Measurements from ENCODE around the gene DOCK1.

Gene DOCK1

GRCh38 chr10:126872135-126872534 lies 33.1 kb upstream of the DOCK1 start:
- no peak for TF ChIP-seq CTCF (conservative IDR thresholded peaks at IDR 0.05; ENCODE audit: low read depth, low read length)
- Histone ChIP-seq H2AFZ (ENCODE audit: low read depth) (no peak overlapping the region), H3K4me3 (IDR thresholded peaks at IDR 0.05; ENCODE audit: insufficient read depth, low read depth, low read length) (no peak overlapping the region), H3K27me3 (ENCODE audit: insufficient read depth, low read depth) (no peaks in the 10 kb centered on the region), H4K20me1 (ENCODE audit: insufficient read depth) (no peaks in the 10 kb centered on the region), H3K36me3 (ENCODE audit: insufficient read depth) (no peaks in the 10 kb centered on the region), H3K27ac (no peak overlapping the region), H3K4me1 (ENCODE audit: low read depth, poor library complexity, severe bottlenecking) (no peaks in the 10 kb centered on the region), H3K79me2 (ENCODE audit: insufficient read depth, low read depth) (no peaks in the 10 kb centered on the region), H3K4me2 (no peak overlapping the region), H3K9ac (no peak overlapping the region)

- no peak overlapping the region for H3K9ac ChIP-seq
- TF ChIP-seq CTCF (conservative IDR thresholded peaks at IDR 0.05; ENCODE audit: low read depth, low read length): no peak
- no peak overlapping the region for H2AFZ ChIP-seq (ENCODE audit: low read depth)
- H3K4me1 ChIP-seq (ENCODE audit: low read depth, poor library complexity, severe bottlenecking): no peaks in the 10 kb centered on the region
- H3K4me2 ChIP-seq: no peak overlapping the region
- no peak overlapping the region for H3K27ac ChIP-seq
- no peaks in the 10 kb centered on the region for H3K36me3 ChIP-seq (ENCODE audit: insufficient read depth)
- H3K27me3 ChIP-seq (ENCODE audit: insufficient read depth, low read depth): no peaks in the 10 kb centered on the region
- H4K20me1 ChIP-seq (ENCODE audit: insufficient read depth): no peaks in the 10 kb centered on the region
- H3K4me3 ChIP-seq (IDR thresholded peaks at IDR 0.05; ENCODE audit: insufficient read depth, low read depth, low read length): no peak overlapping the region
- H3K79me2 ChIP-seq (ENCODE audit: insufficient read depth, low read depth): no peaks in the 10 kb centered on the region
These were observed 32.5 kb upstream of the DOCK1 start for GRCh38 chr10:126872768-126873167.

GRCh38 chr10:126876456-126876855 lies 28.8 kb upstream of the DOCK1 start:
- H3K9ac ChIP-seq: no peak overlapping the region
- TF ChIP-seq CTCF (conservative IDR thresholded peaks at IDR 0.05; ENCODE audit: low read depth, low read length): no peak
- H3K79me2 ChIP-seq (ENCODE audit: insufficient read depth, low read depth): no peaks in the 10 kb centered on the region
- no peaks in the 10 kb centered on the region for H3K4me1 ChIP-seq (ENCODE audit: low read depth, poor library complexity, severe bottlenecking)
- H4K20me1 ChIP-seq (ENCODE audit: insufficient read depth): no peaks in the 10 kb centered on the region
- H2AFZ ChIP-seq (ENCODE audit: low read depth): no peak overlapping the region
- H3K27ac ChIP-seq: no peak overlapping the region
- H3K36me3 ChIP-seq (ENCODE audit: insufficient read depth): no peaks in the 10 kb centered on the region
- H3K27me3 ChIP-seq (ENCODE audit: insufficient read depth, low read depth): no peaks in the 10 kb centered on the region
- H3K4me2 ChIP-seq: no peak overlapping the region
- no peak overlapping the region for H3K4me3 ChIP-seq (IDR thresholded peaks at IDR 0.05; ENCODE audit: insufficient read depth, low read depth, low read length)

GRCh38 chr10:126877390-126877789 lies 27.8 kb upstream of the DOCK1 start:
- no peaks in the 10 kb centered on the region for H4K20me1 ChIP-seq (ENCODE audit: insufficient read depth)
- no peak overlapping the region for H3K9ac ChIP-seq
- H3K4me1 ChIP-seq (ENCODE audit: low read depth, poor library complexity, severe bottlenecking): no peaks in the 10 kb centered on the region
- TF ChIP-seq CTCF (conservative IDR thresholded peaks at IDR 0.05; ENCODE audit: low read depth, low read length): no peak
- H3K27me3 ChIP-seq (ENCODE audit: insufficient read depth, low read depth): no peaks in the 10 kb centered on the region
- H3K4me3 ChIP-seq (IDR thresholded peaks at IDR 0.05; ENCODE audit: insufficient read depth, low read depth, low read length): no peak overlapping the region
- H3K27ac ChIP-seq: no peak overlapping the region
- no peak overlapping the region for H3K4me2 ChIP-seq
- no peak overlapping the region for H2AFZ ChIP-seq (ENCODE audit: low read depth)
- no peaks in the 10 kb centered on the region for H3K36me3 ChIP-seq (ENCODE audit: insufficient read depth)
- H3K79me2 ChIP-seq (ENCODE audit: insufficient read depth, low read depth): no peaks in the 10 kb centered on the region

GRCh38 chr10:126878594-126878993 lies 26.6 kb upstream of the DOCK1 start:
- no peaks in the 10 kb centered on the region for H3K4me1 ChIP-seq (ENCODE audit: low read depth, poor library complexity, severe bottlenecking)
- H4K20me1 ChIP-seq (ENCODE audit: insufficient read depth): no peaks in the 10 kb centered on the region
- no peak overlapping the region for H2AFZ ChIP-seq (ENCODE audit: low read depth)
- no peaks in the 10 kb centered on the region for H3K36me3 ChIP-seq (ENCODE audit: insufficient read depth)
- H3K4me2 ChIP-seq: no peak overlapping the region
- no peak overlapping the region for H3K4me3 ChIP-seq (IDR thresholded peaks at IDR 0.05; ENCODE audit: insufficient read depth, low read depth, low read length)
- H3K27me3 ChIP-seq (ENCODE audit: insufficient read depth, low read depth): no peaks in the 10 kb centered on the region
- no peak overlapping the region for H3K27ac ChIP-seq
- H3K79me2 ChIP-seq (ENCODE audit: insufficient read depth, low read depth): no peaks in the 10 kb centered on the region
- H3K9ac ChIP-seq: no peak overlapping the region
- no peak for TF ChIP-seq CTCF (conservative IDR thresholded peaks at IDR 0.05; ENCODE audit: low read depth, low read length)

Measured in KMS-11 (cell line).